ENCODE measurements around the gene SLC34A1.

- TF ChIP-seq CTCF (IDR thresholded peaks at IDR 0.05) (no peak), EP300 (IDR thresholded peaks at IDR 0.05) (no peak), POLR2AphosphoS5 (IDR thresholded peaks at IDR 0.05) (no peak), POLR2A (IDR thresholded peaks at IDR 0.05; ENCODE audit: low read depth) (no peak)
Observed at GRCh38 chr5:177440990-177441780, 57.0 kb downstream of the SLC34A1 start.

All from esophagus muscularis mucosa (tissue), 4 donors.